Left lung (tissue), 10 donors: ENCODE data around the gene TPCN2. TPM values are rescaled to one million over a fixed set of nuclear protein-coding genes. Genes with fewer than 3 reads are reported as not detected.

Source experiments
- ATAC-seq: fragments of 200-7000 bp; cut with Tn5 transposase; one replicate; pipeline ENCODE4 v1.9.1; 2020; ENCODE audit warnings: moderate library complexity
- DNase-seq, 4 donors: peaks; one replicate each; pipeline ENCODE4 v3.0.0-alpha.2; 2013 to 2020
- H3K27ac ChIP-seq, 2 donors: fragments of 200-600 bp; sonication (generic) in 1 of 2; one replicate each; pipeline versions ENCODE4 v1.5.0 to v1.8.0; 2020 to 2021
- H3K27me3 ChIP-seq, 2 donors: fragments of 200-600 bp; sonication (generic) in 1 of 2; one replicate each; pipeline versions ENCODE4 v1.5.0 to v1.8.0; 2020 to 2021
- H3K36me3 ChIP-seq, 2 donors: fragments of 200-600 bp; sonication (generic) in 1 of 2; one replicate each; pipeline versions ENCODE4 v1.5.0 to v1.8.0; 2020 to 2021
- H3K4me1 ChIP-seq, 2 donors: fragments of 200-600 bp; one replicate each; pipeline ENCODE4 v1.8.0; 2021
- H3K4me3 ChIP-seq, 2 donors: fragments of 200-600 bp; sonication (generic) in 1 of 2; one replicate each; pipeline versions ENCODE4 v1.5.0 to v1.8.0; 2020 to 2021; ENCODE audit warnings: mild to moderate bottlenecking in 1 of 2
- H3K9me3 ChIP-seq, 2 donors: fragments of 200-600 bp; sonication (generic) in 1 of 2; one replicate each; pipeline versions ENCODE4 v1.5.0 to v1.8.0; 2020 to 2021
- intact Hi-C, 2 donors: fragments of 100-400 bp; cut with DNase I; formaldehyde crosslinking; loops; one replicate each; pipeline versions ENCODE4 v1.11.2 to v1.14.2; 2022
- polyA plus RNA-seq, 6 donors: library from polyadenylated mRNA; unstranded; fragments of 120-200 nt; gene quantifications; one replicate each; pipeline ENCODE4 v1.2.1, GENCODE V29; 2013; ENCODE audit not compliant: insufficient read length in 6 of 6
- total RNA-seq, 2 donors: library from RNA; stranded (reverse); fragmentation: NEBNext Ultra II Directional; extraction: Animal tissue kit (Norgen Biotek cat#: 25700); gene quantifications; one replicate each; pipeline ENCODE4 v1.2.1, GENCODE V29; 2021
- TF ChIP-seq, protein P1 (sequence below), 2 donors: fragments of 200-600 bp; sonication (generic) in 1 of 2; IDR thresholded peaks; one replicate each; pipeline versions ENCODE4 v1.5.0 to v1.8.0; 2021; ENCODE audit warnings: antibody characterized with exemption in 2 of 2
- donor health status: DM: no; HTN: yes; CAD: no.
- donor health status: DM: no; HTN: no; CAD: no.

TPCN2 gene
- total and polyA plus RNA-seq, 8 donors: 12.1 to 22.0 (median 14.9) TPM

DNA sequence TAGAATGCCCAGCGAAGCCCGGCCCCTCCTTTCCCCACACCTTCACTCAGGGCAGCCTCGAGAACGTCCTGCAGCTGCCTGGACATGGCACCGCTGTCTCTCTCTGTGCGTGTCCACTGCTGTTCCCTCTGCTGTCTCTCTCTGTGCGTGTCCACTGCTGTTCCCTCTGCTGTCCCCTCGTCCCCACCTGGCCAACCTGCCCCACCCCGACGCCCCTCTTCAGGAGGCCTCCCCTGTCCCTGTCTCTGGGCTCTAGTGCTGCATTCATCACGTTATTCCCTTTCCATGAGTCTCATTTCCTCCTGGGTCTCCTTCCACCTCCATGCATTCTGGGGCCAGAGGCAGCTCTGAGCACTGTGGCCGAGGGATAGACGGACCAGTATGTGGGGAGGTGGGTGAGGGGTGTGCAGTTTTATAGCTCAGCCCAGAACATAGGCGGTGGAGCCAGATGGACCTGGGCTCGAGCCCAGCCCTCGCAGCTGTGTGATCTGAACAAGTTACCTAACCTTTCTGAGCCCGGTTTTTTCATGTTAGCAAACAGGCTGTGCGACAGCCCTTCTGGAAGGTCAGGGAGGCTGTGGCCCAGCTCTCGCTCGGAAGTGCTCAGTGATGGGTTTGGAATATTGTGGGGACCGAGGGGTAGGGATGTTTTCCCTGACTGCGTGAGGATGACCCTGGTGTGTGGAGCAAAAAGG is 65.1 kb downstream of the TPCN2 start:
- intact Hi-C loops: no loop called here
- no peak overlapping the region for H3K4me3 ChIP-seq
- H3K27ac ChIP-seq: no peak overlapping the region
- TF ChIP-seq, protein P1, sequence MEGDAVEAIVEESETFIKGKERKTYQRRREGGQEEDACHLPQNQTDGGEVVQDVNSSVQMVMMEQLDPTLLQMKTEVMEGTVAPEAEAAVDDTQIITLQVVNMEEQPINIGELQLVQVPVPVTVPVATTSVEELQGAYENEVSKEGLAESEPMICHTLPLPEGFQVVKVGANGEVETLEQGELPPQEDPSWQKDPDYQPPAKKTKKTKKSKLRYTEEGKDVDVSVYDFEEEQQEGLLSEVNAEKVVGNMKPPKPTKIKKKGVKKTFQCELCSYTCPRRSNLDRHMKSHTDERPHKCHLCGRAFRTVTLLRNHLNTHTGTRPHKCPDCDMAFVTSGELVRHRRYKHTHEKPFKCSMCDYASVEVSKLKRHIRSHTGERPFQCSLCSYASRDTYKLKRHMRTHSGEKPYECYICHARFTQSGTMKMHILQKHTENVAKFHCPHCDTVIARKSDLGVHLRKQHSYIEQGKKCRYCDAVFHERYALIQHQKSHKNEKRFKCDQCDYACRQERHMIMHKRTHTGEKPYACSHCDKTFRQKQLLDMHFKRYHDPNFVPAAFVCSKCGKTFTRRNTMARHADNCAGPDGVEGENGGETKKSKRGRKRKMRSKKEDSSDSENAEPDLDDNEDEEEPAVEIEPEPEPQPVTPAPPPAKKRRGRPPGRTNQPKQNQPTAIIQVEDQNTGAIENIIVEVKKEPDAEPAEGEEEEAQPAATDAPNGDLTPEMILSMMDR (IDR thresholded peaks at IDR 0.05): no peak
- H3K27me3 ChIP-seq: no peaks in the 10 kb centered on the region
- DNase-seq (no peak), ATAC-seq (no peak)
- H3K4me1 ChIP-seq: no peaks in the 10 kb centered on the region
- H3K9me3 ChIP-seq: no peaks in the 10 kb centered on the region
- no peaks in the 10 kb centered on the region for H3K36me3 ChIP-seq

GRCh38 chr11:69114362-69114761 is 65.6 kb downstream of the TPCN2 start:
- Histone ChIP-seq H3K36me3 (no peaks in the 10 kb centered on the region), H3K4me3 (no peak overlapping the region), H3K27ac (peak overlapping the region in 1 of 2 donors; percentile 65), H3K27me3 (no peaks in the 10 kb centered on the region), H3K4me1 (no peaks in the 10 kb centered on the region), H3K9me3 (no peaks in the 10 kb centered on the region)
- peak in 1 of 4 donors; percentile 24 for DNase-seq
- ATAC-seq: no peak
- TF ChIP-seq, protein P1 (IDR thresholded peaks at IDR 0.05): no peak
- intact Hi-C loops: no loop called here

GRCh38 chr11:69114811-69115523 is 66.2 kb downstream of the TPCN2 start:
- no peak overlapping the region for H3K4me3 ChIP-seq
- intact Hi-C loops: no loop called here
- H3K36me3 ChIP-seq: no peaks in the 10 kb centered on the region
- no peaks in the 10 kb centered on the region for H3K9me3 ChIP-seq
- TF ChIP-seq, protein P1 (IDR thresholded peaks at IDR 0.05): no peak
- H3K4me1 ChIP-seq: no peaks in the 10 kb centered on the region
- ATAC-seq (peak; percentile 75), DNase-seq (peak in 3 of 4 donors; percentile 33 to 63 (median 61))
- no peaks in the 10 kb centered on the region for H3K27me3 ChIP-seq
- H3K27ac ChIP-seq: peak overlapping the region; percentile 33 to 65

DNA sequence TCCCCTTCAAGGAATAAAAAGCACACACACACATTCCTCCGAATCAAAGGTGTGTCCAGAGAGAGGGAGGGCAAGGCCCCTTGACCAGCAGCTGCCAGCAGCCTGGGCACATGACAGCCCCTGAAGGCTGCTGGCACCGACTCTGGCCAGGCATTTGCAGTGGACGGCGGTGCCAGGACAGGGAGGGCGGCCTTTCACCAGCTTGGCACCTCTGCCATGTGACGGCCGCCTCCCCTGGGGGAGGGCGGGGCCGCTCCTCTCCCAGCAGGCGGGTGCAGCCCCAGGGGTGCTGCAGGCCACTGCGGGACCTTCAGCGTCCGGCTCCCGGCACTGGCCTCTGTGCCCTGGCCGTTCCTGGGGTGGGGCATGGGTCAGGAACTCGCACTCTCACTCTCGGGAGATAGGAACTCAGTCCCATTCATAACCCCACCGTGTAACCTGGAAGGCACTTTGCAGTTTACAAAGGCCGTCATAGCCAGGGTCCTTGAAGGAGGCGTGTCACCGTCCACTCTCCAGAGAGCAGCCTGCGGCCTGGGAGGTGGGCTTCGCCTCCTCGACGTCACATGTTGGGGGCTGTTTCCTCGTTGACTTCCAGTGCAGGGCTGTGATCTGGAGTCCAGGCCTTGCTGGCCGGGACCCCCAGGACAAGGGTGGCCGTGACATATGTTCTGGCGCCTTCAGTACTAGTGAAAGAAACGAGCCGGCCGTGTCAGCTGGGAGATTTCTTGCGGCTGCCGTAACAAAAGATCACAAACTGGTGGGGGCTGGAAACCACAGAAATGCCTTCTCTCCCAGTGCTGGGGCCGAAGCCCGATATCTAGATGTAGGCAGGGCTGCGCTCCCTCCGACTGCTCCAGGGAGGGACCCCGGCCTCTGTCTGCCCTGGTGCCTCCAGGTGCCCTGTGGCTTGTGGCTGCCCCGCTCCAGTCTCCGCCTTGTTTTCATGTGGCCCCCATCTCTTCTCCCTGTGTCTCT is 67.1 kb downstream of the TPCN2 start:
- H3K36me3 ChIP-seq: no peaks in the 10 kb centered on the region
- TF ChIP-seq, protein P1 (IDR thresholded peaks at IDR 0.05): no peak
- no peak overlapping the region for H3K4me3 ChIP-seq
- peak; percentile 91 for ATAC-seq
- no peaks in the 10 kb centered on the region for H3K27me3 ChIP-seq
- no peaks in the 10 kb centered on the region for H3K9me3 ChIP-seq
- peak in 3 of 4 donors; percentile 57 to 90 (median 74) for DNase-seq
- peak overlapping the region; percentile 33 to 65 for H3K27ac ChIP-seq
- intact Hi-C loops: no loop called here
- H3K4me1 ChIP-seq: no peaks in the 10 kb centered on the region
